Renal cortical epithelial cell (primary cell): ENCODE data around the gene COIL. TPM values are rescaled to one million over a fixed set of nuclear protein-coding genes. Genes with fewer than 3 reads are reported as not detected.
A peak's percentile ranks its signal among the peaks of the same experiment; 100 is the strongest.

Source experiments
- DNase-seq: peaks from one replicate; pipeline ENCODE4 v3.0.0-alpha.2; 2011; ENCODE audit warnings: low read depth
- total RNA-seq: library from RNA; depleted of rRNA; stranded (reverse); fragments of >200 nt; gene quantifications from 2 replicates; pipeline ENCODE4 v1.2.3, GENCODE V29; 2014

The COIL gene
- total RNA-seq, 1 donor from 2014 or later, result 15.9 TPM

GRCh38 chr17:56935461-56935860 is 25.4 kb downstream of the COIL start:
- DNase-seq, result no peak

GRCh38 chr17:56934280-56934679 is 26.6 kb downstream of the COIL start:
- no peak for DNase-seq

GRCh38 chr17:56933868-56934267 is 27.0 kb downstream of the COIL start:
- DNase-seq, result no peak

- DNase-seq, result no peak
These were observed 27.6 kb downstream of the COIL start for GRCh38 chr17:56933151-56933745.

- no peak for DNase-seq
These were observed 30.0 kb downstream of the COIL start for GRCh38 chr17:56930739-56931337.

GRCh38 chr17:56929362-56929969 is 31.4 kb downstream of the COIL start:
- DNase-seq, result peak; percentile 20

GRCh38 chr17:56928586-56928985 is 32.3 kb downstream of the COIL start:
- DNase-seq, result no peak

- DNase-seq, result no peak
These were observed 34.1 kb downstream of the COIL start for GRCh38 chr17:56926704-56927103.

GRCh38 chr17:56926270-56926669 is 34.6 kb downstream of the COIL start:
- no peak for DNase-seq

- no peak for DNase-seq
These were observed 35.8 kb downstream of the COIL start for GRCh38 chr17:56925088-56925487.

GRCh38 chr17:56919717-56920116 is 41.1 kb downstream of the COIL start:
- DNase-seq, result no peak

- no peak for DNase-seq
These were observed 41.9 kb downstream of the COIL start for GRCh38 chr17:56918916-56919315.

- no peak for DNase-seq
These were observed 43.1 kb downstream of the COIL start for GRCh38 chr17:56917559-56918296.

- peak; percentile 22 for DNase-seq
These were observed 46.1 kb downstream of the COIL start for GRCh38 chr17:56914581-56915273.

- peak; percentile 63 for DNase-seq
These were observed 46.8 kb downstream of the COIL start, which contains the start of gene TRIM25 for GRCh38 chr17:56913867-56914580. Gene TRIM25 (minus strand): TSS chr17:56914049. CDS start chr17:56913988, 61 bp downstream.

- no peak for DNase-seq
These were observed 47.4 kb downstream of the COIL start for GRCh38 chr17:56913353-56913866.

GRCh38 chr17:56913000-56913311 is 47.9 kb downstream of the COIL start:
- DNase-seq, result no peak

GRCh38 chr17:56912105-56912999 is 48.5 kb downstream of the COIL start:
- no peak for DNase-seq

- DNase-seq, result no peak
These were observed 50.2 kb downstream of the COIL start for GRCh38 chr17:56910509-56911235.
